HPDE6-E6E7 (cell line): ENCODE measurements around the gene LRIT3.
"Not testable (repeated sequence)": the region's sequence is repeated elsewhere in the genome, so short reads cannot be mapped to it uniquely, and the experiment has no call there.

ENCODE experiments used
- DNase-seq: peaks from one replicate; pipeline ENCODE4 v3.0.0; 2011; ENCODE audit warnings: missing footprints; ENCODE audit errors: extremely low spot score

The LRIT3 gene

DNA sequence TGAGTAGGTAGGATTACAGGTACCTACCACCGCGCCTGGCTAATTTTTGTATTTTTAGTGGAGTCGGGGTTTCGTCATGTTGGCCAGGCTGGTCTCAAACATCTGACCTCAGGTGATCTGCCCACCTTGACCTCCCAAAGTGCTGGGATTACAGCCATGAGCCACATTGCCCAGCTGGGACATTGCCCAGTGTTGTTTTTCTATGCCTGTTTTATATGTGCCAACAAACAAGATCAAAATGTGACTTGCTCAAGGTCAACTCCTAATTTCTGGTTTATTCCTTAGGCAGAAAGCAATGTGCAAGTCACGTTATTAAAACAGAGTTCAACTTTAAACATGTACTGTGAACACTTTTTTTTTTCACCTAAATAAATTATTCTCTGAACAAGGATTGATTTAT lies 2.7 kb downstream of the LRIT3 start:
- DNase-seq: no peak

DNA sequence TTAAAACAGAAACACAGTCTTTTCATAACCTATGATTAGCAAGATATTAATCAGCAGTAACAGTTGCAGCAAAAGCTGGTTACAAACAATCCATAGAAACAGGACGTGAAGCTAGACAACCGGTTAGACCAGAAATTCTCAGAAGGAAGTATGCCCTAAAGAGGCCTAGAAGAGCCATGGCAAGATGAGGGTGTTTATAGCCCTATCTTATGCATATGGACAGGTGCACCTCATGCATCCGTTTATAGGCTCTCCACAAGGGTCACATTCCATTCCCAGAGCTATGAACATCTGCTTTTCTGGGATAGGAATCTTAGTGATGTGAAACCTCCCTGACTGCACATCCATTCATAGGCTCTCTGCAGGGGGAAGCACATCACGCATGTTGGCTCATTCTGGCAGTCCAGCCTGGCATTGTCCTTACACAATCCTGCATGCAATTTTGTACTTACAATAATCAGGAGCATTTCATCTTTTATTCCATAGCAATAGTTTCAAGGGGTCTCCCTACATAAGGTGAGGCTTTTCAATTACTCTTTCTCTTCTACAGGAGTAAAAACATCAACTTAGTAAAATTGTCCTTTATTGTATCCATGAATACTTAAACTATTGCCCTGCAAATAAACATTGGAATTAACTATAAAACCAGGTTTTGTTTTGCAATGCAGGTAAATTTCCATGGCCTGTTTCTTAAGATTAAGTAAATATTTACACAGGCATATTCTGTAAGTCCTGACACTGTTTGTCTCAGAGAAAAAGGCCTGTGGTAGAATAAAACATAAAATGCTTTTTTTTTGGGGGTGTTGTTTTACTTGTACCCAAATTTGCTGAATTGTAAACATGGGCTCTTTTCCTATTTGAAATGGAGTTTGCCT lies 11.8 kb downstream of the LRIT3 start:
- DNase-seq: not testable (repeated sequence)

DNA sequence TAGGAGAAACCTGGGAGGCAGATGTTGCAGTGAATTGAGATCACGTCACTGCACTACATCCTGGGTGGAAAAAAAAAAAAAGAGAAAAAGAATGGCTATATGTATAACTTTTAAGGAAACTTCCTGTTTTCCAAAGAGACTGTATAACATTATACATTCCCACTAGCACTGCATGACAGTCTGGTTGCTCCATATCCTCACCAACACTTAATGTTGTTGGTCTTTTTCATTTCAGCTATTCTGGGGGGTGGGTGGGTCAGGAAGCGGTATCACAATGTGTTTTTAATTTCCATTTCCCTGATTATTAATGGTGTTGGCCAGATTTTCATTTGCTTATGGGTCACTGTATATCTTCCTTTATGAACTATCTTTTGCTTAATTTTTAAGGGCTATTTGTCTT lies 13.4 kb downstream of the LRIT3 start:
- DNase-seq: no peak

DNA sequence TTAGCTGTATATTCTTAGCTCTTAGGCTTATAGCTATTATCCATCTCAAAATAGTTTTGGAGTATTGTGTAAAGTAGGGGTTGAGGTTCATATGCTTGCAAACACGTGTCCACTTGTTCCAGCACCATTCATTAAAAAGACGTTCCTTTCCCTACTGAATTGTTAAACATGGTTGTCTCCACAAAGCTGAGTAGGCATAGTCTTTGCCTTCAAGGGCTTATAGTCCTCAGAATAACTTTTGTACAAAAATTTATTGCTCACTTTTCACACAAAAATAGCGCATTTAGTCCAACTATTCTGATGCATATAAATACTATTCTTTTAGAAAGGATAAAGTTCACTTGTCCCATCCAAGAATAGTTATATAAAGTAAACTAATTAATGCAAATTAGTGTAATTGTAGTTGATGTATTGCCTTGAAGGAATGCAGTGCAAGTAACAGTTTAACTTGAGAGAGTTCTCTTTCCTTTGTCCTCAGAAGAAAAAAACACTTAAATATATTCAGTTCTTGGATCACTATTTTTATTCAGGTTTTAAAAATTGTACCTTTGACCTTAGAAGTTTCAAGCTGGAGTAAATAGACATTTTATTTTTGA lies 14.1 kb downstream of the LRIT3 start:
- no peak for DNase-seq

DNA sequence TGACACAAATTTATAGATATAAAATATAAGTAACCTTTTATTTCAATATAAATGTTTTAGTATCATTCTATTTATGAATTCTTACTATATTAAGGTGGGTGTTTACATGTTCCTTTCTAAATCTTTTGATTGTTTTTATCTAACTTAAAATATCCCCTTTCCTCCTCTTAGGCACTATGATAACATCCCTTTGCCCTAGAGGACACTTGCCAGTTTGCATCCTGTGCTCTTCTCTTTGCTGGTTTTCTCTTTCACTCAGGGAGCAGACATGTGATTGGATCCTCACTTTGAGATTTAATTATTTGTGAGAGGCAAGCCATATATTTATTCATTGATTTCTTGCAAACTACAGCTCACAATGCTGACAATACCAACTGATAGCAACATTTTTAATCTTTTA lies 16.2 kb downstream of the LRIT3 start:
- DNase-seq: no peak

DNA sequence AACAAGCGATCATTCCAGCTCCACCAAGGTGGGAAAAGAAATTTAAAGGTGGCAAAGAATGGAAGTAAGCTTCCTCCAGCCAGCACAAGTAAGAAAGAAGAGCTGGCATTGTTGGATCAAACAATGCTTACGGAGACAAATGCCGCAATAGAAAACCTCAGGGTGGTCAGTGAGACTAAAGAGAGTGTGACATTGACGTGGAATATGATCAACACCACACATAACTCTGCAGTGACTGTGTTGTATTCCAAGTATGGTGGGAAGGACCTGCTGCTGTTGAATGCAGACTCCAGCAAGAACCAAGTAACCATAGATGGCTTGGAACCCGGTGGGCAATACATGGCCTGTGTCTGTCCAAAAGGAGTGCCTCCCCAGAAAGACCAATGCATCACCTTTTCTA lies 22.2 kb downstream of the LRIT3 start:
- no peak for DNase-seq

DNA sequence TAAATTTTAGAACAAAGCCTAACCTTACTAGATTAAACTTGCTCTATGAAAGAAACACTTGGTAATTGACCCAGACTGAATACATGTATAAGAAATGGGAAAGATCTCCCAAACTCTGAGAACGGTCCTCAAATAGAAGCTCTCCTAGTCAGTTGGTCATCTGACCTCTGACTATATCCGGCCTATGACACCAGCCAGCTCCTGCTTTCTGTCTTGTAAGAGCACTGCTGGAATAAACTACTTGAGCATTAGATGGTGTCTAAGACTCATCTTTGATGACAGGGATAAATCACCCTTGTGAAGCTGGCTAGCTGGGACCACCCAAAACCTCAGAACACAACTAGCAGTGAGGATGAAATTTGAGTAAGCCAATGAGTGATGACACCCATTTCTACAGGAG lies 24.2 kb downstream of the LRIT3 start:
- DNase-seq: no peak

DNA sequence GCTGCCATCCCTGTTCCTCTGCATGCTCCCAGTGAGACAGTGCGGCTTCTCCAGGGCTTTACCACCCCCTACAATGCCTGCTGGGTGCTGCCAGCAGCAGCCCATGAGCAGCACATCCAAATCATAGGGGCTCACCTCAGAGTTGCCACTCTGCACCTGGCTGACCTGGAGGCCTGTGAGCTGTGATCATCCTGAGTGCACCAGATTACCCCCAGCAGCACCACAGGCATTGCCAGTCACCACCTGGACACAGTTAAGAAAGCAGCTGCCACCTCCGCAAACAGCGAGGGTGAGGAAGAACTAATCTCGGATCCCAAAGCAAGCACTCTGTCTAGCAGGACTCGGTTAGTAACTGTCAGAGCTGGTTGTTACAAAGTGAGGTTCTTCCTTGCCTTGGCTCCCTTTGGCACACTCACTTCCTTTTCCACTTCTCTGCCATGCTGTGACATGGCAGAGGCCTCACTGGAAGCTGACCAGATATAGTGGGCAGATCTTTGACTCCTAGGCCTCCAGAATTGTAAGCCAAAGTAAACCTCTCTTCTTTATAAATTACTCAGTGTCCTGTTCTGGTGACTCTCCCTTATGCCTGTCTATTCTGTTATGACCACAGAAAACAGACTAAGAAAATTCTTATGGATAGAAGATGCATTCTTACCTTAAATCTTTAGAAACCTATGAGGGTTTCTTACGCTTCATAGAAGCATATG lies 25.2 kb downstream of the LRIT3 start:
- no peak for DNase-seq

DNA sequence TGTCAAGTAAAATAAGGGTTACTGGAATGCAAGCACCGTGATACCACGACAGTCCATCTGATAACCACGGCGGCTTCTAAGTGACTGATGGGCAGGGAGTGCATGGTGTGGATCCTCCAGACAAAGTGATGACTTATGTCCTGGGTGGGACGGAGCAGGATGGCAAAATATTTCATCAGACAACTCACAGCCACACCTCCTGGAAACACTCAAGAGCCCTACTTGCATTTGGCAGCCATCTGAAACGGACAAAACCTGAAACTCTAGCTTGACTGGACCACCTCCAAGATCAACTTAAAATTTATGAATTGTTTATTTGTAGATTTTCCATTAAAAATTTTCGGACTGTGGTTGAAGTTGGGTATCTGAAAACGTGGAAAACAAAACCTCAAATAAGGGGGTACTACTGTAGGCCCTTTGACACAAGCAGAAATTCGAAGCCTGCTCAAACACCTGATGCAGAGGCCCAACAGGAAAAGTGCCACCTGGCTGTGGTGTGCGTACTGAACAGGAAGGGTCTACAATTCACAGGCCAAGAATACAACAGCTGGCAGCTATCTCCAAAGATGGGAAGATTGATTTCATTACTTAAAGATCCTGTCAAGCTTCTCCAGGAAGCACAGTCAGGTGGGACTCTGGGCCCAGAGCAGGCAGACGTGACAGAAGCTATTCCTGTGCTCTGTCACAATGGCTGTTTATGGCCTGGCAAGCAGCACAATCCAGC lies 26.0 kb downstream of the LRIT3 start:
- DNase-seq: no peak

DNA sequence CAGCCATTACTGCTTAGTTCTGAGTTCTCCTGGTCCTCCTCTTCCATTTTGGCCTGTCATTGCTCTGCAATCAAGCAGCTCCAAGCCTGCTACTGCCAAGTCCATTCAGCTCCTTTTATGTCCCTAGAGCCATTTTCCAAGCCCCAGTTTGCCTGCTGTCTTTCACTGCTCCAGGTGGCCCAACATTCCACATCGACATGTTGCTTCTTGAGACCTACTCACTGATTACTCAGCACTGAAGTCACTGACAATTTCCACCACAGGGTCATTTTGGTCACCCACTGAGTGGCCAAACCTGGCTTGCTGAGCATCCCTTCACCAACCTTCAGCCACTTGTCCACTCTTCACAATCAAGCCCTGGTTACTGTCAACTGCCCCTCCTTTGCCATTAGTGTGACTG lies 27.2 kb downstream of the LRIT3 start:
- no peak for DNase-seq

DNA sequence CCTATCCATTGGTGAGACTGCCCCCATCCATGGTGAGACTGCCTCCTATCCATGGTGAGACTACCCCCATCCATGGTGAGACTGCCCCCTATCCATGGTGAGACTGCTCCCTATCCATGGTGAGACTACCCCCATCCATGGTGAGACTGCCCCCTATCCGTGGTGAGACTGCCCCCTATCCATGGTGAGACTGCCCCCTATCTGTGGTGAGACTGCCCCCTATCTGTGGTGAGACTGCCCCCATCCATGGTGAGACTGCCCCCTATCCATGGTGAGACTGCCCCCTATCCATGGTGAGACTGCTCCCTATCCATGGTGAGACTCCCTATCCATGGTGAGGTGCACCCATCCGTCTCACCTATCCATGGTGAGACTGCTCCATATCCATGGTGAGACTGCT lies 27.6 kb downstream of the LRIT3 start:
- not testable (repeated sequence) for DNase-seq

DNA sequence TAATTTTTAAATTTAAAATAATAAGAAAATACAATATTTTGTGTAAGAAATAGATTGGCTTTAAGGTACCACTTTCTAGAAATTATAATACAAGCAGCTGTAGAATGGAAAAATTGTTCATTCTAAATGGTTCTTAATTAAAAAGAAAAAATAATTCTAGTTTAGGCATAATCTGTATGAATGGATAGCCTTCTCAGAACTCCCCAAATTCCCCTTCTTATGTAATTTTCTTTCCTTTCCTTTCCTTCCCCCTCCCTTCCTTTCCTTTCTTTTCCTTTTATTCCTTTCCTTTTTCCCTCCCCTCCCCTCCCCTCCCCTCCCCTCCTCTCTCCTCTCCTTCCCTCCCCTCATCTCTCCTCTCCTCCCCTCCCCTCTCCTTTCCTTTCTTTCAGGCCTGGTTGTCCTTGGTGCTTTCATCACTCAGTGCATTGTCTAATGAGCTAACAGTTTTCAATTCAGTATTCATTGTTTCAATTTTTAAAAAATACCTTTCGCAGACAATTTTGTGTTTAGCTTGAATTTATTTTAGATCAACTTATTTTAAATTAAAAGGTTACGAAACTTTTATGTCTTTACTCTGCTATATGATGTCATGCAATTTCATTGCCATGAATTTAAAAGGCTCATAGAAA lies 28.8 kb downstream of the LRIT3 start:
- no peak for DNase-seq

DNA sequence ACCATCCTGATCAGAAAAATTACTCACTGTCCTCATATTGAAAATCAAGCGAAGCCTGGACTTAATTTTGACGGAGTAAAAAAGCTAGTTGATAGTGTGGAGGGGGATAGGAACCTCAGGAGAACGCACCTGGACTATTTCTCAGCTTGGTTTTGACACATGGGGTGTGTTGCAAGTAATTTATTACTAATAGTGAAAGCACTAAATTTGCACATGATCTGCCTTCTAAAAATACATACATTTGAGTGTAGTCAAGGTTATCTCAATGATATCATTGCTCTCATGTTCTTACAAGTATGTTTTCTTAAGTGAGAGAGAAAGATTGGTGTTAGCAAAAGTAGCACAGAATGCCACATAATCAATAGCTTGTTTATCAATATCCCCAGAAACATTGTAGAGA lies 29.5 kb downstream of the LRIT3 start:
- no peak for DNase-seq

DNA sequence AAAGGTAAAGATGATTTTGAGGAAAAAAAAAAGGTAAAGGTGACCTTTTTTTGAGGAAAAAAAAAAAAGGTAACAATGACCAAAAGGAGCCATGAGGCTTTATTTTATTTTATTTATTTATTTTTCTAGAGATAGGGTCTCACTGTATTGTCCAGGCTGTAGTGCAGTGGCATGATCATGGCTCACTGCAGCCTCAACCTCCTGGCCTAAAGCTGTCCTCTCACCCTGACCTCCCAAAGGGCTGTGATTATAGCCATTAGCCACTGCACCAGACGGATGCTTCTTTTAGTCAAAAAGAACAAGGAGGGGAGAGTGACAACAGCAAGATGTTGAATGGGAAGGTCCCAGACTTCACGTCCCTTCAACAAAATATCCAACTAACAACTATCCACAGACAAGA lies 30.4 kb downstream of the LRIT3 start:
- DNase-seq: no peak

DNA sequence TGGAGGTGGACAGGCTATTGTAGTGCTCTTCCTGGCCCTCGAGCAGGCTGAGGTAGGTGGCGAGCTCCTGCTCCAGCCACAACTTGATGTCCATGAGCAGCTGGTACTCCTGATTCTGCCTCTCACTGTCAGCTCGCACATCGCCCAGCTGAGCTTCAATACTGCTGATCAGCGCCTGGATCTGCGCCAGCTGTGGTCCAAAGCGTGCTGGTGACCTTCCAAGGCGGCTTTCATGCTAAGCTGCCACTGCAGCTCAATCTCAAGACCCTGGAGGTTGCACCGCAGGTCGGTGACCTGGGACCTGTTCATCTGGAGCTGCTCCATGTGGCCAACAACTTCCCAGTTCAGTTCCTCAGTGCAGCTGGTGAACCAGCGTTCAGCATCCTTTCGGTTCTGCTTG lies 31.2 kb downstream of the LRIT3 start:
- DNase-seq: no peak

DNA sequence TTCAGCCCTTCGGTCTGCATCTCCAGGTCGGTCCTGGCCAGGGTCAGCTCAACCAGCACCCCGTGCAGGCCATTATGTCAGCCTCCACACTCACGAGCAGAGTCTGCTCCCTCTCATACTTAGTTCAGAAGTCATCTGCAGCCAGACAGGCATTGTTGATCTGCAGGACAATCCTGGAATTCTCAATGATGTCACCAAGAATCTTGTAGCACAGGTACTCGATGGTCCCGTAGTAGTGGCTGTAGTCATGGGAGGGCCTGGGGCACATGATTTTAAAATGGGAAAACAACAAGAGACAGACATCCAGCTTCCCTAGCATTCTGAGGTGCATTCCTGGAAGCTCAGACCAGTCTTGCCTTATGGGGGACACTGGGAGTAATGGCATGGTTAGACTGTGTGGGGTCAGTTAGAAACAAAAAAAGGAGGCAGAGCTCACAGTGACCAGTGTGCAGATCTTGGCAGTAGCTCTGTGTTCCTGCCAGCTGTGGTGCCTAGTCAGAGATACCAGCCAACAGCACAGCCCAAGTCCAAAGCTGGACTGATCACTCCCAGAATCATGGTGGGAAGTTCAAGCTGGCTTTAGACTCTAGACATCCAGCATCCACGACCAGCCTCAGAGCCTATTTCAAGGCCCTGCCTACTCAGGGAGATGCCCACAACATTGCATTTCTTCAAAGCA lies 31.9 kb downstream of the LRIT3 start:
- DNase-seq: no peak

DNA sequence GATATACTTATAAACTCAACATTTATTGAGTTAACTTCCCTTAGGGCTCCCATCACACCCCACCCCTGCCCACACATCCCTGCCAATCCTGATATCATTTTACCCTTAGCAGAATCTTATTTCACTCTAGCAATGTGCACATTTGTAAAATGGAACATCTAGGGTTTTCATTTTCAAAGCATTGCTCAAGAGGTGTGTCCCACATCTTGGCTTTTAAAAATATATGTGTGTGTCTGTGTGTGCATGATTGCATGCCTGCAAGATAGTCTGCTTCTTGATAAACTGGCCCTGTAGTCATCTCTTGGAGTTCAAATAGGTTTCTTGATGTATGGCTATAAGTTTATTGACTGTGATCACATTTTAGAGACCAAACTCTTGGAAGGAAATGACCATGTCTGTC lies 38.4 kb downstream of the LRIT3 start:
- DNase-seq: no peak

DNA sequence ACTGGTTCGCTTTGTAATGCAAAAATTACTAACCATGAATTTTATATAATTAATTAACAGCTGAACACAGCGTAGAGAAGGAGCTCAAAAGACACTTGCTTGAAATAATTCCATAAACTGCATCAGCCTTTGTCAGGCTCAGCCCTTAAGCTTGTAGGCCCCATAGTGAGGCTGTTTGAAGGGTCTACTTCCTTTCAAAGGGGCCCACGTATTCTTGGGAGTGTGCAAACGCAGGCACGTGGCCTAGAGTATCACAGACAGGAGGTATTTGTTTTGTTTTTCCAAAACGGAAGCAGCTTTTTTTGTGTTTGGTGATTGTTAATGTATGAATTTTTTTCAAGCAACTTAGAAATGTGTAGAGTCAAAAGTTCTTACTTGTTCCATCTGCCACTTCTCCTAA lies 39.2 kb downstream of the LRIT3 start:
- no peak for DNase-seq

DNA sequence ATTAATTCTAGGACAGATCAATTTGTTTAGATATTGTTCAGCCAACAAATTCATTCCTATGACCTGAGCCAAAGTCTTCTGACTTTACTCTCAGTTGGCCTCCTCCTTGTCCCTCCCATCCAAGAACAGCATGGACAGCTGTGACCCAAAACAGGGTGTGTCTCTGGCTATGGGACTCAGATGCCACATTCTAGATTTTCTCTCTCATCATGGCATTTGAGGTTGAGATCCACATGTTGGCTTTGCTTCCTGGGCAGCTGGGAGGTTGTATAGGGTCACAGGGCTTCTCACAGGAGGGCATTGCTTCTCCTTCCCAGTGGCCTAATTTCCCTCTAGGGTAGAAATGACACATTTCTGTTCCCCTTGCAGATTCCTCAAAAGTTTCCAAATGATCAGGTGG lies 42.2 kb downstream of the LRIT3 start:
- no peak for DNase-seq

DNA sequence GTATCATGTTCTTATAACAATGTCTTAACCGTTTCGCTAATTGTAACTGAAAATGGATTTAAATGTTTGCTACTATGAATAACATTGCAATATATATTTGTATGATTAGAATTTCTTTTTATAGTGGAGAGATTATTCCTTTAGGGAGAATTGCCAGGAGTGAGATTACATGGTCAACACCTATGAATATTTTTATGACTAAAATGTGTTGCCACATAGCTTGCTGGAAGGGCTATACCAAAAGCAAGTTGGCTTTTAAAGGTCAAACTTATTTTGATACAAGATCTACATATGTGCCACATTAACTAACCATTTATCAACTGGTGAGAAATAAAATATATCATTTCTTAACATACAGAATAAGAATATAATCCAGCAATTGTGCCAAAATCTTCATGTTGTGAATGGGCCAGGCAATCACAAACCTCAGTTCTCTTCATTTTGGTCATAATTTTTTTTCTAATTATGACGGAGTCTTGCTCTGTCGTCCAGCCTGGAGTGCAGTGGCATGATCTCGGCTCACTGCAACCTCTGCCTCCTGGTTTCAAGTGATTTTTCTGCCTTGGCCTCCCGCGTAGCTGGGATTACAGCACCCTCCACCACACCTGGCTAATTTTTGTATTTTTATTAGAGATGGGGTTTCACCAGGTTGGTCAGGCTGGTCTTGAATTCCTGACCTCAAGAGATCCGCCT lies 54.8 kb downstream of the LRIT3 start:
- DNase-seq: no peak

DNA sequence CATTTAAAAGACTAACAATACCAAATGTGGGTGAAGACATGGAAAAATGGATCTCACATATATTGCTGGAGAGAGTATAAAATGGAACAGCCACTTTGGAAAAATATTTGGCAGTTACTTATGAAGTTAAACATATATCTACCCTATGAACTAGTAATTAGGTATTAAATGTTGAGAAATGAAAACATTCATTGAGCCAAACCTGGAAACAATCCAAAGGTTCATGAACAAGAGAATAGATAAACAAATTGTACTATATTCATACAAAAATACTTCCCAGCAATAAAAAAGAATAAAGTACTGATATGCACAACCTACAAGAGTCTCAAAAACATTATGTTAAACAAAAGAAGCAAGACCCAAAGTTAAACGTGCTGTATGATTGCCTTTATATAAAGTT lies 60.8 kb downstream of the LRIT3 start:
- no peak for DNase-seq
